Cardiac fibroblast (primary cell): Measurements from ENCODE around the gene WNK2.
A peak's percentile ranks its signal among the peaks of the same experiment; 100 is the strongest.
"Not testable (repeated sequence)": the region's sequence is repeated elsewhere in the genome, so short reads cannot be mapped to it uniquely, and the experiment has no call there.

Experiments used
- DNase-seq, 2 donors: peaks; one replicate each; pipeline versions ENCODE4 v3.0.0 to v3.0.0-alpha.2; 2010; ENCODE audit warnings: low read depth in 2 of 2
- H3K4me3 ChIP-seq, 2 donors: replicated peaks in 1 of 2; 1 replicate in 1 of 2; 2 replicates in 1 of 2; pipeline ENCODE4 v1.5.1; 2011; ENCODE audit warnings: low read depth in 2 of 2, low read length in 2 of 2, mild to moderate bottlenecking in 2 of 2, moderate library complexity in 1 of 2
- CTCF ChIP-seq: IDR thresholded peaks from one replicate; pipeline ENCODE4 v1.5.1; 2011; ENCODE audit warnings: low read depth, mild to moderate bottlenecking, low read length, inconsistent platforms

The WNK2 gene

GRCh38 chr9:93354451-93354850 lies 170.5 kb downstream of the WNK2 start:
- TF ChIP-seq CTCF, result no peak
- H3K4me3 ChIP-seq, result no peak overlapping the region

GRCh38 chr9:93355827-93356226 lies 171.9 kb downstream of the WNK2 start:
- DNase-seq, result no peak
- H3K4me3 ChIP-seq, result no peak overlapping the region
- no peak for TF ChIP-seq CTCF

More at GRCh38 chr9:93354451-93354850, 170.5 kb downstream of the WNK2 start:
- DNase-seq, result peak in 1 of 2 donors; percentile 18

- no peak for DNase-seq
- TF ChIP-seq CTCF, result no peak
- H3K4me3 ChIP-seq, result no peak overlapping the region
Observed at GRCh38 chr9:93357649-93358048, 173.7 kb downstream of the WNK2 start.

- not testable (repeated sequence) for DNase-seq, H3K4me3 ChIP-seq
Observed at GRCh38 chr9:93359907-93360306, 176.0 kb downstream of the WNK2 start.

GRCh38 chr9:93361995-93362394 lies 178.1 kb downstream of the WNK2 start:
- TF ChIP-seq CTCF, result no peak
- no peak for DNase-seq
- H3K4me3 ChIP-seq, result no peak overlapping the region

- DNase-seq, result no peak
- TF ChIP-seq CTCF, result no peak
- no peak overlapping the region for H3K4me3 ChIP-seq
Observed at GRCh38 chr9:93364734-93365426, 180.9 kb downstream of the WNK2 start.

- H3K4me3 ChIP-seq, result no peak overlapping the region
- TF ChIP-seq CTCF, result no peak
- no peak for DNase-seq
Observed at GRCh38 chr9:93365427-93366118, 181.6 kb downstream of the WNK2 start.
